Epidermal melanocyte (primary cell): ENCODE results near the gene PPP1R1B.
"Not testable (repeated sequence)": the region's sequence is repeated elsewhere in the genome, so short reads cannot be mapped to it uniquely, and the experiment has no call there.

Experiments
- DNase-seq: peaks from one replicate; pipeline ENCODE4 v3.0.0; 2011; ENCODE audit warnings: low spot score; ENCODE audit not compliant: insufficient read length

The PPP1R1B gene

GRCh38 chr17:39626171-39627046 lies at the start of gene PPP1R1B:
TSS of gene PPP1R1B (plus strand) at chr17:39626952. CDS start at chr17:39627393, 441 bp downstream.
- no peak for DNase-seq

DNA sequence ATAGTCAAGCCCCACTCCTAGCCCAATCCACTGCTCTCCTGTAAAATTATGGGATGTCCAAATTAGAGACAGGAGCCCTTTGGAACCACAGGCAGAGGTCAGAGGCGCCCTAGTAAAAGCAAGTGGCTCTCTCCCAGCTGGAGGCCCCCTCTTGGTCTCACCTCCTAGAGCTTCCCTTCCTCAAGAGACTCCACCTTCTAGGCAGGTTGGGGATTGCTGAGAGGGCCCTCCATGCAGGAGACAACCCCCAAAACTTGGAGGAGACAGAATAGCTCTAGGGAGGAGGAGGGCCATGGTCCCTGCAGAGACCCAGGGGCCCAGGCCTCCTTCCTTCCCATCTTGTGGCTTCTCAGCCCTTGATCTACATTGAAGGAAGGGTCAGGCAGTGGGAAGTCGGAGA lies 48.5 kb upstream of the PPP1R1B start:
- DNase-seq = no peak

DNA sequence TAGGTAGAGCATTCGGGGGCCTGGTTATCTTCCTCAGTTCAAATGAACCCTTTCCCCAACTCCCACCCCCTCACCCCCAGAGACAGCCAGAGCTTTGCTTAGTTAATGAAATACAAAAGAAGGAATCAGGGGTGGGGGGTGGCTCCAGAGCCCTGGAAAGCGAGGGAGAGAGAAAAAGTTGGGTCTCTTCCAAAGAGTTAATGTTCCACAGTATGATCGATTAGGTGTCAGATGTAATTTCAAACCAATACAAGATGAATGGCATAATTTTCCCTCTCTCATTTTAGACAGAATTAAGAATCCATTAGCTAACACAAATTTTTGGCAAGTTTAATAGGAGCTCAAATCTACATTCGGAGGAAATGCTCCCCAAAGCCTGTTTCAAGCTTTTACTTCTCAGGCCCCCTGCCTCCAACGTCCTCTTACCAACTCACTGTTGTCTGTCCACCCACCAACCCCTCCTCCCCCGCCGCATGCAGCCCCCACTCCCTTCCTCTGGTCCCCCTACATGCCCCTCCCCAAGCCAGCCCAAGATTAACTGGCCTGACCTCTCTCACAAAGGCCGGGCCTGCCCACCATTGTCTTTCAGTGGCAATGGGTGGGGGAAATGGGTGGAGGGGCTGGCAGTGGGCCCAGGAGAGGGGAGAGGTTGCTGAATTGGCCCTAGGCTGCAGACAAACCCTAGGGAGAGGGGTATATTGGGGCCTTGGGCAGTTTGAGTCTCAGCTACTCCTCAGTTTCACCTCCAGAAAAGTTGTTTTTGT lies 47.3 kb upstream of the PPP1R1B start:
- no peak for DNase-seq

DNA sequence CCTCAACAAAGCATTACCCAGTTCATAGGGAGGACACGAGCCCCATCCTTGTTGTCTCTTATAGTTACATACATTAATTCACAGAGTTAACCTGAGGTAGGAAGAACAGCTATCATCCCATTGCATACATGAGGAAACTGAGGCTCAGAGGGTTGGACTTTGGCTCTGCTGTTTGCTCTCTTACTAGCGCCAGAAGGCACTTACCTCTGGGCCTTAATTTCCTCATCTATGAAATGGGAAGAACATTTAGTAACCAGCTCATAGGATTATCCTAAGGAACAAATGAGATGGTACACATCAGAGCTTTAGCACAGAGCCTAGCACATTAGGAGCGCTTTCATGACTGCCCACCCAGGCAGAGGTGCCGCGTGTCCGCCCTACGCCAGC lies 46.7 kb upstream of the PPP1R1B start:
- no peak for DNase-seq

- no peak for DNase-seq
These were observed 45.5 kb upstream of the PPP1R1B start for GRCh38 chr17:39581071-39581758.

DNA sequence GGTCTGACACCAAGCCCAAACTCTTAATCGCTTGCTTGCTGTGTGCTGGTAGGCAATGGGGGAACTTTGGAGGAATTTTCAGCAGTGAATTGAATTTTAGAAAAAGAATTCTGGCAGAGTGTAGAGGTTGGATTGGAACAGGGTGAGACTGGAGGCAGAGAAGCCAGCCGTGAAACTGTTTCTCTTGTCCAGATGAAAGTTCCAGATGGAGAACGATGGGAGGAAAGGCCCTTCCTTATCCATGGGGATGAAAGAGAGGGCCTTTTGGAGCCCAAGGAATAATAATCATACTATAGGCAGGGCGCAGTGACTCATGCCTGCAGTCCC lies 45.0 kb upstream of the PPP1R1B start:
- DNase-seq = no peak

DNA sequence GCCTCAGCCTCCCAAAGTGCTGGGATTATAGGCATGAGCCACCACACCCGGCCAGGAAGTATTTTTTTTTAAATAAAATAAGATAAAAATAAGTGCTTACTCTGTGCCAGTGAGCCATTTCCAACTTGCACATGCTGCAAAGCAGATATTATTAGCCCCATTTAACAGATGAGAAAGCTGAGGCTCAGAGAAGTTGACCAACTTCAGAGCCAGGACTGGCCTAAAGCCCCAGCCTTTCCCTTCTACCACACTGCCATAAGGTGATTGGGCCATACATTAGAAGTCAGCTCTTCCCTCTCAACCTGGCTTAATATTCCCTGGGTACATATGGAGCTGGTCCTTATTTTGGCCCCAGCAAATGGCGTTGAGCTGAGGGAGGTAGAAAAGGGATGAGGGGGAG lies 44.1 kb upstream of the PPP1R1B start:
- no peak for DNase-seq

- DNase-seq = not testable (repeated sequence)
These were observed 36.6 kb upstream of the PPP1R1B start for GRCh38 chr17:39590180-39590579.

DNA sequence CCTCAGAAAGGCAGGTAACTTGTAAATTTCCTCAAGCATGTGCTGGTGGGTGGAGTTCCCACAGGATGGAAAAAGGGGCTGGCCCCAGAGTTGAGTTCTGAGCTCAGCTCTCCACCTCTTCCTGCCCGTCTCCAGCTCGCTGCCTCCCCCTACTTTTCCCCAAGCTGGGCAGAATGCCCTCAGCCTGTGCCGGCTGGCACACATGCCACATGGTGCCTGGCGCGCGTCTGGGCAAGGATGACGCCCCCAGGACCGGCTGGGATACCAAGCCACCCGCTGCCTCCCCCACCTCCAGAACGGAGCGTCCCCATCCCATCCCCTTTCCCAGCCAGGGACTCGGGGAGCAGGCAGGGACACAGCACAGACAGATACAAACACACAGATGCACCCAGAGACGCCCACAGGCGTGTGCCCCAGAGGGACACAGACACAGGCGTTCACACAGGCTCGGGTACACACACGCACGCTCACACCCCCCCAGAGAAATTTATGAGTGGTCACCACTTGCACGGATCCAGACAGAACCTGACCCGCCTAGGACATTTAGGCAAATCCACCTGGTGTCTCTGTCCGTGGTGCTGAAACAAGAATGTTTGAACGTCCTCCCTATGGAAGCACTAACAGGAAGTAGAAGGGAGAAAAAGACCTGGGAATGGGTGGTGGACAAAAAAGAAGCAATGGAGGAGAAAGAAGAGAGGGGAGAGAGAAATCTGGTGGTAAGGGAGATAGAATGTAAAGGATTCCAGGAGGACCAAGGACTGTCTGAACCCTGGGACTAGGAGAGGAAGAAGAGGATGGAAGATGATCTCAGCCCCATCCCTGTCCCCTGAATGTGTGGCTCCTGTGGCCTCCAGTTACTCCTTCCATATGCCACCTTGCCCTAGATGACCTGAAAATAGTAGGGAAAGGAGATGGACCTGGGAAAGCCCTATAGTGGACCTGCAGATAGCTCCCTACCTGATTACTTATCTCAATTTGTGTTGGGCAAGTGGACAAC lies 34.5 kb upstream of the PPP1R1B start:
- no peak for DNase-seq

DNA sequence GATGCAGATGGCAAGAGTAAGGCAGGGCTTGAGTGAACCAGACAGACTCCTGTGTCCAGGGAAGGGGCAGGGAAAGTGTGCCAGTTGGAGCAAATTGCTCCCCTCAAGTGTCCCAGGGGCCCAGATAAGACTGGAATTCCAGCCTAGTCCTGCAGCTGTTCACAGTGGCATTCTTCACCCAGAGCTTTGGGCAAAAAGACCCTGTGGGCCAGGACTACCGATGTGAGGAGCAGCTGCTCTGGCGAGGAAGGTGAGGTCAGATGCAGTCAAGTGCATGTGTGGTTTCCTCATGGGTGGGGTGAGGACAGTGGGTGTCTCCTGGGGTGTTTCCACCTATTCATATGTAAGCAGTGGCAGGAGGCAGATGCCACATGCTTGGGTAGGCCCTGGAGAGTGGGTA lies 33.4 kb upstream of the PPP1R1B start:
- no peak for DNase-seq

DNA sequence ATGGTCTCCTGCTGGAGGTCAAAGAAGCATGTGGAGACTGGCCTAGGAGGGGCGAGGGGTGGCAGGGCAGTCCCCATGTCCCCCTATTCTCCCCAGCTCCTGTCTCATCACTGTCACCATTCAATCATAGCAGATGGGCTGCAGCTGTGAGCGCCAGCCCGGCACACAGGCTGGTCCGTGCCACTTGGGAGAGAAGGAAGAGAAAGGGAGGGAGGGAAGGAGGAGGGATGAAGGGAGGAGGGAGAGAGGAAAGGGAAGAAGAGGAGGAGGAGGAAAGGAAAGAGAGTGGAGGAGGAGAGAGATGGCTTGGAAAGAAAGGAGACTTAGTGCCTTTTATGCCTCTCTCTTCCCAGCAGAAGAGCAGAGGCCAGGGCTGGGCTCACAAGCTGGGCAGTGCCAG lies 31.5 kb upstream of the PPP1R1B start:
- no peak for DNase-seq

DNA sequence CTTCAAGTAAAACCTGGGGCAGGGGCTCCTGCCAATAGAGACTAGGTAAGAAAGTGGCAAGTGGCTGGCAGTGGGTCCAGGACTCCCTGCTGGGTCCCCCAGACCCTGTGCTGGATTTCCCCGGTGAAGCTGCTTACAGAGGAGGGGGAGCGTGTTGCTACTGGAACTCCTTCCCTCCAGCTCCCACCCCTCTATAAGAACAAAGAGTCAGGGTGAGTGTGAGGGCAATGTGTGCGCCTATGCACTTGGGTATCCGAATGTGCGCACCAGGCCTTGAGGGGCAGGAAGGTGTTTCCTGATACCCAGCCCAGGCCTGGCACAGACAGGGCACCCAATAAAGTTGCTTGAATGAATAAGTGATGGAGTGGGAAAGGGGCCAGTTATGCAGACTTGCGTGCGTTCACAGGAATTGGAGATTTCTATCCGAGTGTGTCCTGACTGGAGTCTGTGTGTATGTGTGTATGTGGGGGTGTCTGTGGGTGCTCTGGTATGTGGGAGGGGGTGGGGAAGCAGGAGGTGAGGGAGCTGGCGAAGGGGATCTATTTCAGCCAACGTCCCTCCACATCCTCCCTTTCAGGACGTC lies 30.7 kb upstream of the PPP1R1B start:
- no peak for DNase-seq

DNA sequence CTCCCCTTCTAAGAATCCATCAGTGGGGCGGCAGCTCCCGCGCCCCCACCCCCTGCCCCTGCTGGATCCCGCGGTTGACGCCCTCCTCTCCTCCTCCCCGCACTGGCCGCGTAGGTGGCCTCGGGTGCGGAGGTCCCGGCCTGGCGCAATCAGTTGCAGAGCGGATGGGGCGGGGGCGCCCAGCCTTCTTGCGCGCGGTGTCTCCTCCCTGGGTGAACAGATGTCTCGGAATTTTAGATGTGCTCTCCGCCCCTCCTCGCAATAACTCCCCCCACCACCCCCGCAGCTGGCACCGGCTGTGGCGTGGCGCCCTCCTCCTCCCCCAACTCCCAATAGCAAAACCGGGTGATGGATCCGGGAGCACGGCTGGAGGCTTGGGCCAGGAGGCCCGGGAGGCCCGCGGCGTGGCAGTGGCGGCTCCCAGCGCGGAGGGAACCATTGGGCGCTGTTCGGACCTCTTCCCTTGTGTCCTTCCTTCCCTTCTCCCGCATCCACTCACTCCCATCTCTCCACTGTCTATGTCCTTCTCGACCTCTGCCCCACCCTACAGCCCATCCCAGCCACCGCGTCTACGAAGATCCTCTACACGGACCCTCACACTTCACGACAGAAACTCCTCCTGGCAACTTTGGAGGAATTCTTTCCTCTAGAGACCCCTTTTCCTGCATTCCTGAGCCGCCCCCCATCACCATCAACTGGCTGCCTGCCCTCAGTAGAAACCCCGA lies 30.0 kb upstream of the PPP1R1B start:
- no peak for DNase-seq

GRCh38 chr17:39597372-39598046 lies 29.2 kb upstream of the PPP1R1B start:
- DNase-seq = no peak

GRCh38 chr17:39598047-39598481 lies 28.7 kb upstream of the PPP1R1B start:
- DNase-seq = no peak

DNA sequence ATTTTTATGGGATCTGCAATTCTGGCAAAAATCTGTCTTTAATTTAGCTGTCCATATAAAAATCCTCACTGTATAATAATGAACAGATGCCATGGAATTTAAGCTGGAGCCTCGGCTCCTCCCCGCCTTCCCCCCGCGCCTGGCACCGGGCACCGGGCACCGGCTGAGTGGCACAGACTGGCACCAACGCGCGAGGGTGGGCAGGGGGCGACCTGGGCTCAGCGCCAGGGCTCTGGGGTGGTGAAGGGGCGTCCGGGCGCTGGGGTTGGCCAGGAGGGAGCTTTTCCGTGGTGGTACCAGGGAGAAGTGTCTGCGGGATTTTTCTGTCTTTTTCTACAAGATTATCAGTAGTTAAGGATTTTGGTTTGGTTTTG lies 28.1 kb upstream of the PPP1R1B start:
- no peak for DNase-seq

GRCh38 chr17:39599004-39599664 lies 27.6 kb upstream of the PPP1R1B start:
- DNase-seq = no peak

DNA sequence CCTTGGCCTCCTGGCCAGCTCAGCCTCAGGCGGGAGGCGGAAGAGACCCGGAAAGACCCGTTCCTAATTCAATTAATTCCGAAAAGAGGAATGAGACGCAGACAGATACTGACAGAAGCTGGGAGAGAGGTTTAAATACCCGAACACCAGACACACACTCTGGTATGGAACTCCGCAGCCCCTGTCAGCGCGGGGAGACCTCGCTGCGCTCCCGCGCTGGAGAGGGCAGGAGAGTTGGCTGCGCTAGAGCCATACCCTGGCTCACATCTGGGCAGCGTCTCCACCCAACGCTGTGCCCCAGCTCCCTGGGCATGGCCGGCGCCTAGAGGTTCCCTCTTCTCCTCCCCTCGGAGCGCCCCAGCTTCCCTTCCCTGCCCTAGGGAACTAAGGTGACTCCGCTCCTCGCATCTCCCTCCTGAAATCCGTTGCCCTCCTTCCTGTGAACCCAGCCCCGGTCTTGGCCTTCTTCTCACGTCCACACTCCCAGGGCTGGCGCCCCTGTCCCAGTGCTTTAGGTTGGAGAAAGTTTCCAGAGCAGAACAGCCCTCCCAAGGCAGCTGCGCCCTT lies 27.0 kb upstream of the PPP1R1B start:
- no peak for DNase-seq
